ENCODE measurements around the gene ERP44. TPM values are rescaled to one million over a fixed set of nuclear protein-coding genes. Genes with fewer than 3 reads are reported as not detected.

The ERP44 gene
- polyA plus RNA-seq, 1 donor (not counting 4 experiments of a cell fraction or from before 2014, with no cell fraction given): 17.6 TPM

DNA sequence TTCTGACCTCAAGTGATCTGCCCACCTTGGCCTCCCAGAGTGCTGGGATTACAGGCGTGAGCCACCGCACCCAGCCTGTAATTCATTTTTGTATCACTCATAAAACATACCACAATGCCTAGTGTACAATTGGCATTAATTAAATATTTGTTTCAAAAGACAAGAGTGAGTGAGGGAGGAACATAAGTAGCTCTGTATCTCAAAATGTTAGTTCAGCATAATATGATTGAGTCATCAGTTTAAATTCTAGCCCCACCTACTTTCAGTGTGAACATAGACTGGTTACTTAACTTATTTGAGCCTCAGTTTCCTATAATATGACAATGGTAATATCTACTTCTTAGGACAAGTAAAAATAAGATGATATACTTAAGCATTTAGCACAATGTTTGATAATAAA is 27.1 kb upstream of the ERP44 start:
- Histone ChIP-seq H4K20me1 (ENCODE audit: control insufficient read depth, extremely low read depth, insufficient read depth, low read length) (no peaks in the 10 kb centered on the region), H3K9me1 (ENCODE audit: control insufficient read depth, extremely low read depth, insufficient read depth, low read length) (no peaks in the 10 kb centered on the region), H3K36me3 (ENCODE audit: control insufficient read depth in 2 of 2, extremely low read depth in 1 of 2, insufficient read depth in 2 of 2, low read length in 2 of 2) (no peaks in the 10 kb centered on the region), H3K4me3 (ENCODE audit: control insufficient read depth in 2 of 3, extremely low read depth in 1 of 3, insufficient read depth in 2 of 3, low read depth in 1 of 3, low read length in 3 of 3) (no peak overlapping the region), H3K27ac (ENCODE audit: control insufficient read depth, insufficient read depth, low read length) (no peak overlapping the region), H3K27me3 (ENCODE audit: control insufficient read depth, extremely low read depth, insufficient read depth, low read length) (no peaks in the 10 kb centered on the region), H3K79me2 (ENCODE audit: control insufficient read depth, insufficient read depth, low read length) (peaks cover 2% of the 10 kb centered on the region), H3K9ac (ENCODE audit: control insufficient read depth, extremely low read depth, insufficient read depth, low read length) (no peak overlapping the region), H2AFZ (ENCODE audit: control insufficient read depth, low read length) (no peak overlapping the region), H3K4me1 (ENCODE audit: control insufficient read depth, extremely low read depth, insufficient read depth, low read length) (no peaks in the 10 kb centered on the region), H3K4me2 (ENCODE audit: control insufficient read depth, extremely low read depth, insufficient read depth, low read depth, low read length) (no peak overlapping the region), H3K9me3 (ENCODE audit: control insufficient read depth, low read depth, low read length) (no peaks in the 10 kb centered on the region)
- no peak for TF ChIP-seq EZH2 (IDR thresholded peaks at IDR 0.05; ENCODE audit: low read length)
- TF ChIP-seq, protein P1, sequence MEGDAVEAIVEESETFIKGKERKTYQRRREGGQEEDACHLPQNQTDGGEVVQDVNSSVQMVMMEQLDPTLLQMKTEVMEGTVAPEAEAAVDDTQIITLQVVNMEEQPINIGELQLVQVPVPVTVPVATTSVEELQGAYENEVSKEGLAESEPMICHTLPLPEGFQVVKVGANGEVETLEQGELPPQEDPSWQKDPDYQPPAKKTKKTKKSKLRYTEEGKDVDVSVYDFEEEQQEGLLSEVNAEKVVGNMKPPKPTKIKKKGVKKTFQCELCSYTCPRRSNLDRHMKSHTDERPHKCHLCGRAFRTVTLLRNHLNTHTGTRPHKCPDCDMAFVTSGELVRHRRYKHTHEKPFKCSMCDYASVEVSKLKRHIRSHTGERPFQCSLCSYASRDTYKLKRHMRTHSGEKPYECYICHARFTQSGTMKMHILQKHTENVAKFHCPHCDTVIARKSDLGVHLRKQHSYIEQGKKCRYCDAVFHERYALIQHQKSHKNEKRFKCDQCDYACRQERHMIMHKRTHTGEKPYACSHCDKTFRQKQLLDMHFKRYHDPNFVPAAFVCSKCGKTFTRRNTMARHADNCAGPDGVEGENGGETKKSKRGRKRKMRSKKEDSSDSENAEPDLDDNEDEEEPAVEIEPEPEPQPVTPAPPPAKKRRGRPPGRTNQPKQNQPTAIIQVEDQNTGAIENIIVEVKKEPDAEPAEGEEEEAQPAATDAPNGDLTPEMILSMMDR (optimal IDR thresholded peaks at IDR 0.05 in 1 of 3, IDR thresholded peaks at IDR 0.05 in 1 of 3, conservative IDR thresholded peaks at IDR 0.05 in 1 of 3; ENCODE audit: extremely low read depth in 1 of 3, insufficient read depth in 2 of 3, low read length in 3 of 3): no peak
- dilution Hi-C loops (cut with MboI; ENCODE audit: extremely low pct_ligation_motif_present, low sequenced_read_pairs): no loop called here
- FAIRE-seq: no peak
- no peak for DNase-seq (ENCODE audit: low read depth, low spot score)

DNA sequence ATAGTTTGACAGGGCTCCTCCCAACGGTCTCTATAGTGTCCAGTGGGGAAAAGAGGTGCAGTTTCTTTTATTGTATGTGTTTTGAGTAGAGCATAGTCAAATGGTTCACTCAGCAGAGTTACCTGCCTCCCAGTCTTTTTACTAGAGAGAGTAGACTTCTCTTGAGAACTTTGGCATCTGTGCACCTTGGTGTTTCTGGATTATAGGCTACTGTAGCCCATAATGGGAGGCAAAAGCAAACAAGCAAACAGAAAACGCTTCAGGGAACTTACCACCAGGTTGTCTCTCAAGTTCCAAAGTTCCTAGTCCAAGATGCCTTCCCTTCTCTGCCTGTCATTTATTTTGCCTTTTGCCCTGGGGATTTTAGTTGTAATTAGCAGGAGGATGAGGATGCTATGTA is 26.4 kb upstream of the ERP44 start:
- TF ChIP-seq EZH2 (IDR thresholded peaks at IDR 0.05; ENCODE audit: low read length): no peak
- TF ChIP-seq, protein P1 (optimal IDR thresholded peaks at IDR 0.05 in 1 of 3, IDR thresholded peaks at IDR 0.05 in 1 of 3, conservative IDR thresholded peaks at IDR 0.05 in 1 of 3; ENCODE audit: extremely low read depth in 1 of 3, insufficient read depth in 2 of 3, low read length in 3 of 3): no peak
- H3K9me3 ChIP-seq (ENCODE audit: control insufficient read depth, low read depth, low read length): no peaks in the 10 kb centered on the region
- H3K4me2 ChIP-seq (ENCODE audit: control insufficient read depth, extremely low read depth, insufficient read depth, low read depth, low read length): no peak overlapping the region
- H4K20me1 ChIP-seq (ENCODE audit: control insufficient read depth, extremely low read depth, insufficient read depth, low read length): no peaks in the 10 kb centered on the region
- no peak overlapping the region for H2AFZ ChIP-seq (ENCODE audit: control insufficient read depth, low read length)
- dilution Hi-C loops (cut with MboI; ENCODE audit: extremely low pct_ligation_motif_present, low sequenced_read_pairs): no loop called here
- no peak for FAIRE-seq
- H3K9me1 ChIP-seq (ENCODE audit: control insufficient read depth, extremely low read depth, insufficient read depth, low read length): no peaks in the 10 kb centered on the region
- H3K4me1 ChIP-seq (ENCODE audit: control insufficient read depth, extremely low read depth, insufficient read depth, low read length): no peaks in the 10 kb centered on the region
- H3K27me3 ChIP-seq (ENCODE audit: control insufficient read depth, extremely low read depth, insufficient read depth, low read length): no peaks in the 10 kb centered on the region
- H3K79me2 ChIP-seq (ENCODE audit: control insufficient read depth, insufficient read depth, low read length): peaks cover 2% of the 10 kb centered on the region
- H3K36me3 ChIP-seq (ENCODE audit: control insufficient read depth in 2 of 2, extremely low read depth in 1 of 2, insufficient read depth in 2 of 2, low read length in 2 of 2): no peaks in the 10 kb centered on the region
- H3K27ac ChIP-seq (ENCODE audit: control insufficient read depth, insufficient read depth, low read length): no peak overlapping the region
- H3K4me3 ChIP-seq (ENCODE audit: control insufficient read depth in 2 of 3, extremely low read depth in 1 of 3, insufficient read depth in 2 of 3, low read depth in 1 of 3, low read length in 3 of 3): no peak overlapping the region
- DNase-seq (ENCODE audit: low read depth, low spot score): no peak
- H3K9ac ChIP-seq (ENCODE audit: control insufficient read depth, extremely low read depth, insufficient read depth, low read length): no peak overlapping the region
